ENCODE measurements around the gene ZYG11B.
"Not testable (repeated sequence)": the region's sequence is repeated elsewhere in the genome, so short reads cannot be mapped to it uniquely, and the experiment has no call there.

ZYG11B gene

GRCh38 chr1:52856026-52856425 is 129.8 kb downstream of the ZYG11B start:
- DNase-seq: no peak

- DNase-seq: no peak
Measured at GRCh38 chr1:52857443-52857842, 131.2 kb downstream of the ZYG11B start.

- no peak for DNase-seq
Measured at GRCh38 chr1:52862666-52863458, 136.6 kb downstream of the ZYG11B start.

- DNase-seq: no peak
Measured at GRCh38 chr1:52867087-52867863, 141.0 kb downstream of the ZYG11B start.

- DNase-seq: not testable (repeated sequence)
Measured at GRCh38 chr1:52869727-52870126, 143.5 kb downstream of the ZYG11B start.

GRCh38 chr1:52876843-52877242 is 150.6 kb downstream of the ZYG11B start:
- DNase-seq: no peak
